H1 (cell line): ENCODE data around the gene KLF7.

Experiments used
- CEBPB ChIP-seq: IDR thresholded peaks from 2 replicates; pipeline ENCODE4 v1.6.1; 2012; ENCODE audit warnings: low read depth, low read length
- CREB1 ChIP-seq: IDR thresholded peaks from 2 replicates; pipeline ENCODE4 v1.6.1; 2012; ENCODE audit warnings: inconsistent platforms
- CTCF ChIP-seq, 3 experiments: IDR thresholded peaks; 1 replicate in 2 of 3; 2 replicates in 1 of 3; pipeline versions ENCODE4 v1.5.1 to v1.6.1; 2011; ENCODE audit warnings: low read length in 3 of 3, mild to moderate bottlenecking in 3 of 3, inconsistent platforms in 2 of 3, low read depth in 1 of 3, moderate library complexity in 1 of 3; ENCODE audit not compliant: insufficient read depth in 1 of 3; ENCODE audit errors: control extremely low read depth in 1 of 3
- JUN ChIP-seq: IDR thresholded peaks from 2 replicates; pipeline ENCODE4 v1.6.1; 2011; ENCODE audit warnings: low read depth, mild to moderate bottlenecking, improper control_type of control experiment, low read length
- JUND ChIP-seq: IDR thresholded peaks from 2 replicates; pipeline ENCODE4 v1.6.1; 2011; ENCODE audit warnings: mild to moderate bottlenecking, improper control_type of control experiment, low read length
- NRF1 ChIP-seq: IDR thresholded peaks from 2 replicates; pipeline ENCODE4 v1.6.1; 2011; ENCODE audit warnings: mild to moderate bottlenecking, low read depth, low read length, improper control_type of control experiment
- TBP ChIP-seq: IDR thresholded peaks from 2 replicates; pipeline ENCODE4 v1.6.1; 2011; ENCODE audit warnings: low read depth, low read length, improper control_type of control experiment
- YY1 ChIP-seq: IDR thresholded peaks from 2 replicates; pipeline ENCODE4 v1.6.1; 2011; ENCODE audit warnings: low read depth, mild to moderate bottlenecking, low read length
- TF ChIP-seq, protein P1 (sequence below): IDR thresholded peaks from 2 replicates; pipeline ENCODE4 v1.6.1; 2011; ENCODE audit warnings: low read depth, mild to moderate bottlenecking, low read length; ENCODE audit not compliant: insufficient read depth

- no peak for TF ChIP-seq CTCF (IDR thresholded peaks at IDR 0.05; ENCODE audit: control extremely low read depth in 1 of 3, insufficient read depth in 1 of 3, low read depth in 1 of 3, low read length in 3 of 3)
- no peak for TF ChIP-seq CEBPB
- no peak for TF ChIP-seq JUN
- TF ChIP-seq, protein P1, sequence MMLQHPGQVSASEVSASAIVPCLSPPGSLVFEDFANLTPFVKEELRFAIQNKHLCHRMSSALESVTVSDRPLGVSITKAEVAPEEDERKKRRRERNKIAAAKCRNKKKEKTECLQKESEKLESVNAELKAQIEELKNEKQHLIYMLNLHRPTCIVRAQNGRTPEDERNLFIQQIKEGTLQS: no peak
- no peak for TF ChIP-seq TBP
- TF ChIP-seq NRF1: no peak
- no peak for TF ChIP-seq YY1
- TF ChIP-seq CREB1: no peak
- no peak for TF ChIP-seq JUND
Observed at GRCh38 chr2:207163756-207164005, 2.1 kb downstream of the KLF7 start.
